Omental fat pad (tissue), 4 donors: ENCODE measurements around the gene WSB1. TPM values are rescaled to one million over a fixed set of nuclear protein-coding genes. Genes with fewer than 3 reads are reported as not detected.

Source experiments
- ATAC-seq: fragments of 150-250 bp; one replicate; pipeline ENCODE4 v1.9.1; 2016; ENCODE audit warnings: mild to moderate bottlenecking, moderate library complexity; ENCODE audit not compliant: low FRiP score
- DNase-seq: peaks from one replicate; pipeline ENCODE4 v3.0.0-alpha.2; 2019; ENCODE audit warnings: low spot score
- total RNA-seq, 4 donors: library from RNA; depleted of rRNA; stranded (reverse); fragments of >200 nt; gene quantifications; one replicate each; pipeline ENCODE4 v1.1.0, GENCODE V29; 2016
- TF ChIP-seq, protein P1 (sequence below), 3 donors: fragments of 450-650 bp; IDR thresholded peaks; one replicate each; pipeline ENCODE4 v1.5.1; 2016 to 2017; ENCODE audit warnings: antibody characterized with exemption in 3 of 3, mild to moderate bottlenecking in 3 of 3, moderate library complexity in 2 of 3

The WSB1 gene
- total RNA-seq, 4 donors from 2014 or later, result 136 to 217 (median 175) TPM

DNA sequence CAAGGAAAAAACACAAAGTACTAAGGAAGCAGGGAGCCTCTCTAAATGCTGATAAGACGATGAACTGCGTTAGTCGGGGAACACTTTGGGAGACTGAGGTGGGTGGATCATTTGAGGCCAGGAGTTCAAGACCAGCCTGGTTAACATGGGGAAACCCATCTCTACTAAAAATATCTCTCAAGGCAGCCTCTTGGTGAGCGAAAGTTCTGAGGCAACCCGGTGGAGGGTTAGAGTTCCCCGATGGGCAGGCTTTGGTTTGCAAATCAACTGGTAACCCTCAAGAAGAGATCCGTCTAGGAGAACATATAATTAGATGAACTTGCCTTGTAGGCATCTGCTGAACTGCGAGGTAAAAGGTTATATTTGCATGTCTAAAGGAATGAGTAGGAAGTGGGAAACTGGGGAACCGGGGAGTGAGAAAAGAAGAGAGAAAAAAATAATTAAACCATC lies 44.6 kb downstream of the WSB1 start:
- no peak for ATAC-seq
- DNase-seq, result no peak
- TF ChIP-seq, protein P1, sequence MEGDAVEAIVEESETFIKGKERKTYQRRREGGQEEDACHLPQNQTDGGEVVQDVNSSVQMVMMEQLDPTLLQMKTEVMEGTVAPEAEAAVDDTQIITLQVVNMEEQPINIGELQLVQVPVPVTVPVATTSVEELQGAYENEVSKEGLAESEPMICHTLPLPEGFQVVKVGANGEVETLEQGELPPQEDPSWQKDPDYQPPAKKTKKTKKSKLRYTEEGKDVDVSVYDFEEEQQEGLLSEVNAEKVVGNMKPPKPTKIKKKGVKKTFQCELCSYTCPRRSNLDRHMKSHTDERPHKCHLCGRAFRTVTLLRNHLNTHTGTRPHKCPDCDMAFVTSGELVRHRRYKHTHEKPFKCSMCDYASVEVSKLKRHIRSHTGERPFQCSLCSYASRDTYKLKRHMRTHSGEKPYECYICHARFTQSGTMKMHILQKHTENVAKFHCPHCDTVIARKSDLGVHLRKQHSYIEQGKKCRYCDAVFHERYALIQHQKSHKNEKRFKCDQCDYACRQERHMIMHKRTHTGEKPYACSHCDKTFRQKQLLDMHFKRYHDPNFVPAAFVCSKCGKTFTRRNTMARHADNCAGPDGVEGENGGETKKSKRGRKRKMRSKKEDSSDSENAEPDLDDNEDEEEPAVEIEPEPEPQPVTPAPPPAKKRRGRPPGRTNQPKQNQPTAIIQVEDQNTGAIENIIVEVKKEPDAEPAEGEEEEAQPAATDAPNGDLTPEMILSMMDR (IDR thresholded peaks at IDR 0.05), result no peak

DNA sequence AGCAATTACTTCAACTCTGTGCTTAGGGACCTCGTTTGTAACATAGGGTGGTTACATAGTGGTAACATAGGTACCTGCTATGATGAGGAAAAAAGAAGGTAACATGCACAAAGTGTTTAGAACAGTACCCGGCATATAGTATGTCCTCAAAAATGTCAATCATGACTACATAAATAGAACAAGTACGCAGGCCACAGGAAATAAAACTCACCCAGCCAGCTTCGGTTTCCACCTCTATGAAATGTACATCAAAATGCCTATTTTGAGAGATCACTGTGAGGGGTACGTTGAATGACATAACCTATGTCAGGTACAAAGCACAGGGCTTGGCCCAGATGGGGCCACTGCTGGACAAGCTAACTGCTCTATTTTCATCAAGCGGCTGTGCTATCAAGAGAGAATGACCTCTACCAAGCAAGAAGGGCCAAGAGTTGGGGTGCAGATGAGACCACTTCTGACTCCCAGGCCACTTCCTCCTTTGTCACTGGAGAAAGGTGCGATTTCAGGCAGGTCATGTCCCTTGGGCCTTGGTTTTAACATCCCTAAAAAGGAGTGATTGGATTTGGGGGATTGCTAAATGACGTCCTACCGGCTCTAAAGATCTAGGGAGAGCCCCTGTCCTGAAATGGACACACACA lies 45.4 kb downstream of the WSB1 start:
- no peak for ATAC-seq
- no peak for DNase-seq
- TF ChIP-seq, protein P1 (IDR thresholded peaks at IDR 0.05), result no peak

DNA sequence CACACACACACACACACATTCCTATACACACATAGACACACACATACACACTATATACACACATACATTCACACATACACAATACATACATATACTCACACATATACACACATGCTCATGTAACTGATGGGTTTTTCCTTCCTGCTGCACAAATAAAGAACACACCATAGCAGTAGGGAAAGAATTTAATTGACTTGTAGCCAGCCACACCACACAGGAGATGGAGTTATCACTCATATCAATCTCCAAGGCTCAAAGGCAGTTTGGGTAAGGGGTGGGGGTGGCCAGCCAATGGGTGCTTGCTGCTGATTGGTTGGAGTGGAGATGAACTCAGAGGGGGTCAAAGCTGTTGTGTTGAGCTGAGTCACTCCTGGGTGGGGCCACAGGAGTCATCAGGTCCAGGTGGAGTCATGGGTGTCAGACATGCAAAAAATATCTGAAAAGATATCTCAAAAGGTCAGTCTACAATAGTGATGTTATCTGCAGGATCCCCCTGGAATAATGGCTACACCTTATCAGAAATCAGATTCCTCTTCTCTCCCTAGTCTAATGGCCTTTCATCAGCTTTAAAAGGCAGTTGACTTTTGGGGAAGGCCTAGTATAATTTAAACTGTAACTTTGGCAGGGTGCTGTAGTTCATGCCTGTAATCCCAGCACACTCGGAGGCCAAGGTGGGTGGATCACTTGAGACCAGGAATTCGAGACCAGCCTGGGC lies 46.1 kb downstream of the WSB1 start:
- ATAC-seq, result peak; percentile 39
- DNase-seq, result no peak

DNA sequence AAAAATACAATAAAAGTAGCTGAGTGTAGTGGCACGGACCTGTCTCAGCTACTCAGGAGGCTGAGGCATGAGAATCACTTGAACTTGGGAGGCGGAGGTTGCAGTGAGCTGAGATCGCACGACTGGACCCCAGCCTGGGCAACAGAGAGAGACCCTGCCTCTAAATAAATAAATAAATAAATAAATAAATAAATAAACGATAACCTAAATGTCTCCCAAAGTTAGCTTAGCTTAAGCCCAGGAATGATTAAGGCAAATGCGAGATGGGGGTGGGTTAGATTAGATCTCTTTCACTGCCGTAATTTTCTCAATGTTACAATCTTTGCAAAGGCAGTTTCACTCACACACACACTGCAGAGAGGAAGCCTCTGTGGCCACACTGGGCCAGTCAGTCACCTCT lies 46.7 kb downstream of the WSB1 start:
- ATAC-seq (no peak), DNase-seq (no peak)
- TF ChIP-seq, protein P1 (IDR thresholded peaks at IDR 0.05), result no peak

More for the DNA sequence above, 46.1 kb downstream of the WSB1 start:
- TF ChIP-seq, protein P1 (IDR thresholded peaks at IDR 0.05), result no peak

DNA sequence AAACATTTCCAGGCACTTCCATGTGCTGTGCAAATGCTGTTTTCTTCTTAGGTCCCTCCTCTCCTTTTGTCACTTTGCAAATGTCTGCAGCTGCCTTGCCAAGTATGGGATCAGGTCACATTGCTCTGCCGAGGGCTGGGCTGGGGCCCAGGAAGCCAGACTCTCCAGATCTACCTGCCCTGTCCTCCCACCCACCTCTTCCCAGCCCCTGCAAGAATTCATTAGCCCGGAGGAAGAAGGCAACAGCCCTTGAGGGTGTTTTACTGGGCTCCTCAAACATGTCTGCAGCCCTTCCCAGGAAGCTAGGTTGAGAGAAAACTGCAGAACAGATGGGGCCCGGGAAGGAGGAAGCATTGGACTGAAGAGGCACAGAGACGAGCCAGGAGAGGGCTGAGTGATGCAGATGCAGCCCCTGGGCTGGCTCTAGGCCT lies 47.1 kb downstream of the WSB1 start:
- ATAC-seq (no peak), DNase-seq (no peak)

DNA sequence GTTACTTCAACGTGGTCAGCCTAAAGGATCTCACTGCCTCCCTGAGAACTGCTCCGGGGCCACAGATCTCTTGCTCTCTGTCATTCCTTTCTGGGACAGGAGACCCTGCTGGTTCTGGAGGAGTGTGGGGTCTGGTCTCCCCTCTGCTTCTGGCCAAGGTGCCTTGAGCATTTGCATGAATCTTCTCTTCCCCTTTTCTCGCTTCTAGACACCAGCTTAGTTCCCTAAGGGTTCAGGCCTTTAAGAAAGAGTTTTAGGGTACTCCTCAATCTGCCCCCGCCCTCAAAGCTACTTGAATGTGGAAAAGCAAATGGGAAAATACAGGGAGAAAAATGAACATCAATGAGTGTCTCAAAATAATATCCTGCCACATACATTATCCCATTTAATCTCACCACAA lies 48.1 kb downstream of the WSB1 start:
- ATAC-seq (no peak), DNase-seq (no peak)
- TF ChIP-seq, protein P1 (IDR thresholded peaks at IDR 0.05), result no peak

More for the DNA sequence above, 47.1 kb downstream of the WSB1 start:
- TF ChIP-seq, protein P1 (IDR thresholded peaks at IDR 0.05), result no peak

DNA sequence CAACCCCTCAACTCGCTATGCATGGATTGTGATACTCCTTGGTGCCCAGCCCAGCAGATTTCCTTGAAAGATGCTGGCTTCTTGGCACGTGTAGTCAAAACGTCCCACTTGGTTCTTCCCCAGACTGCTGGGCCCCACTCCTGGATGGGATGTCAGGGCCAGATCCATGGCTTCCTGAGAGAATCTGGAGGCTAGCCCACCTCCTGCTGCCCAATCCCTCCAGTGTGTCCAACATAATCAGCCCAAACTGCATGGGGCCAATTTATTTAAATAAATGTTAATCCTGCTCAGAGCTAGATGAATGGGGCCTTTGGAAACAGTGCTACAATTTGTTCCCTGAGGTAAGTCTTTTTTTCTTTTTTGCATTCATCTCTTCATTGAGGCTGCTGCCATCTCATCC lies 49.4 kb downstream of the WSB1 start:
- no peak for DNase-seq
- TF ChIP-seq, protein P1 (IDR thresholded peaks at IDR 0.05), result no peak
- ATAC-seq, result no peak
